Glutamatergic neuron (in vitro differentiated cells): ENCODE measurements around the gene ISCA2. TPM values are rescaled to one million over a fixed set of nuclear protein-coding genes. Genes with fewer than 3 reads are reported as not detected.

Experiments used
- DNase-seq: peaks from one replicate; pipeline ENCODE4 v3.0.0; 2022
- H3K27ac Mint-ChIP-seq: one replicate; pipeline ENCODE4 v1.8.0; 2020; ENCODE audit warnings: mild to moderate bottlenecking, mixed read lengths, inconsistent platforms; ENCODE audit not compliant: unreplicated experiment
- H3K27me3 Mint-ChIP-seq: one replicate; pipeline ENCODE4 v1.8.0; 2020; ENCODE audit warnings: mild to moderate bottlenecking, moderate library complexity, mixed read lengths, inconsistent platforms; ENCODE audit not compliant: unreplicated experiment
- H3K36me3 Mint-ChIP-seq: one replicate; pipeline ENCODE4 v1.8.0; 2020; ENCODE audit warnings: mild to moderate bottlenecking, mixed read lengths, inconsistent platforms; ENCODE audit not compliant: unreplicated experiment
- H3K4me1 Mint-ChIP-seq: one replicate; pipeline ENCODE4 v1.8.0; 2020; ENCODE audit warnings: mild to moderate bottlenecking, low read depth, mixed read lengths, inconsistent platforms; ENCODE audit not compliant: unreplicated experiment
- H3K4me3 Mint-ChIP-seq: one replicate; pipeline ENCODE4 v1.8.0; 2020; ENCODE audit warnings: mild to moderate bottlenecking, mixed read lengths, inconsistent platforms; ENCODE audit not compliant: unreplicated experiment
- H3K9me3 Mint-ChIP-seq: one replicate; pipeline ENCODE4 v1.8.0; 2020; ENCODE audit warnings: mild to moderate bottlenecking, moderate library complexity, mixed read lengths, inconsistent platforms; ENCODE audit not compliant: unreplicated experiment
- total RNA-seq: library from RNA; stranded (reverse); fragmentation: NEBNext Ultra II Directional; extraction: Animal tissue kit (Norgen Biotek cat#: 25700); gene quantifications from one replicate; pipeline ENCODE4 v1.2.1, GENCODE V29; 2021; ENCODE audit not compliant: unreplicated experiment
- TF ChIP-seq, protein P1 (sequence below): fragments of 200-600 bp; sonication (generic); IDR thresholded peaks from one replicate; pipeline ENCODE4 v1.5.0; 2021; ENCODE audit not compliant: partially characterized antibody, unreplicated experiment

ISCA2 gene
- total RNA-seq, 1 donor from 2014 or later: 14.8 TPM

DNA sequence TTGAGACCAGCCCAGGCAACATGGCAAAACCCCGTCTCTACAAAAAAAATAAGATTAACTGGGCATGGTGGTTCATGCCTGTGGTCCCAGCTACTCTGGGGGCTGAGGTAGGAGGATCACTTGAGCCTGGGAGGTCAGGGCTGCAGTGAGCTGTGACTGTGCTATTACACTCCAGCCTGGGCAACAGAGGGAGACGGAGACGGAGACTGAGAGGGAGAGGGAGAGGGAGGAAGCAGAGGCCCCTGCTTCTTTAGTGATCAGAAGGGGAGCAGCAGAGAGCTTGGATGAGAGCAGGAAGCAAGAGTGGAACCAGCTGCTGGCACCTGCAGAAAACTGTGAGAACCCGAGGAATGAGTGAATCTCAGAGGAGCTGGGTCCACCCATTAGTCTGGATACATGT is 45.9 kb downstream of the ISCA2 start:
- peaks cover 3% of the 10 kb centered on the region for H3K9me3 Mint-ChIP-seq
- H3K4me1 Mint-ChIP-seq: peaks cover 3% of the 10 kb centered on the region
- H3K27me3 Mint-ChIP-seq: peaks cover 3% of the 10 kb centered on the region
- H3K36me3 Mint-ChIP-seq: no peaks in the 10 kb centered on the region
- TF ChIP-seq, protein P1, sequence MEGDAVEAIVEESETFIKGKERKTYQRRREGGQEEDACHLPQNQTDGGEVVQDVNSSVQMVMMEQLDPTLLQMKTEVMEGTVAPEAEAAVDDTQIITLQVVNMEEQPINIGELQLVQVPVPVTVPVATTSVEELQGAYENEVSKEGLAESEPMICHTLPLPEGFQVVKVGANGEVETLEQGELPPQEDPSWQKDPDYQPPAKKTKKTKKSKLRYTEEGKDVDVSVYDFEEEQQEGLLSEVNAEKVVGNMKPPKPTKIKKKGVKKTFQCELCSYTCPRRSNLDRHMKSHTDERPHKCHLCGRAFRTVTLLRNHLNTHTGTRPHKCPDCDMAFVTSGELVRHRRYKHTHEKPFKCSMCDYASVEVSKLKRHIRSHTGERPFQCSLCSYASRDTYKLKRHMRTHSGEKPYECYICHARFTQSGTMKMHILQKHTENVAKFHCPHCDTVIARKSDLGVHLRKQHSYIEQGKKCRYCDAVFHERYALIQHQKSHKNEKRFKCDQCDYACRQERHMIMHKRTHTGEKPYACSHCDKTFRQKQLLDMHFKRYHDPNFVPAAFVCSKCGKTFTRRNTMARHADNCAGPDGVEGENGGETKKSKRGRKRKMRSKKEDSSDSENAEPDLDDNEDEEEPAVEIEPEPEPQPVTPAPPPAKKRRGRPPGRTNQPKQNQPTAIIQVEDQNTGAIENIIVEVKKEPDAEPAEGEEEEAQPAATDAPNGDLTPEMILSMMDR: no peak
- H3K4me3 Mint-ChIP-seq: no peak overlapping the region
- DNase-seq: no peak
- no peak overlapping the region for H3K27ac Mint-ChIP-seq

DNA sequence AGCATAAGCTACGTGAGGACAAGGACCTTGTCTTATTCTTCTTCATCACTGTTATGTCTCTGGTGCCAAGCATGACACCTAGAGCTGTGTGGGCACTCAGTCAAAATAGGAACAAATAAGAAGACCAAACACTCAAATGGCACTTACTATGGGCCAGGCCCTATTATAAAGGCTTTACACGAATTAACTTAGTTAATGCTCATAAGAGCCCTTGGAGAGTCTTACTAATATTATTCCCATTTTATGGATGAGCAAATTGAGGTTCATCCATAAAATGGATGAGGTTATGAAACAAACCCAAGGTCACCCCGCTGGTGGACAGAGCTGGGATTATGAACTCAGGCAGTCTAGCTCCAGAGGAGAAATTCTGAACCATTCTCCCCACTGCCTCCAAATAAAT is 47.7 kb downstream of the ISCA2 start:
- Mint-ChIP-seq H3K27me3 (peaks cover 3% of the 10 kb centered on the region), H3K4me3 (no peak overlapping the region), H3K36me3 (no peaks in the 10 kb centered on the region), H3K27ac (no peak overlapping the region), H3K4me1 (peaks cover 3% of the 10 kb centered on the region), H3K9me3 (peaks cover 3% of the 10 kb centered on the region)
- DNase-seq: no peak
- TF ChIP-seq, protein P1: no peak

DNA sequence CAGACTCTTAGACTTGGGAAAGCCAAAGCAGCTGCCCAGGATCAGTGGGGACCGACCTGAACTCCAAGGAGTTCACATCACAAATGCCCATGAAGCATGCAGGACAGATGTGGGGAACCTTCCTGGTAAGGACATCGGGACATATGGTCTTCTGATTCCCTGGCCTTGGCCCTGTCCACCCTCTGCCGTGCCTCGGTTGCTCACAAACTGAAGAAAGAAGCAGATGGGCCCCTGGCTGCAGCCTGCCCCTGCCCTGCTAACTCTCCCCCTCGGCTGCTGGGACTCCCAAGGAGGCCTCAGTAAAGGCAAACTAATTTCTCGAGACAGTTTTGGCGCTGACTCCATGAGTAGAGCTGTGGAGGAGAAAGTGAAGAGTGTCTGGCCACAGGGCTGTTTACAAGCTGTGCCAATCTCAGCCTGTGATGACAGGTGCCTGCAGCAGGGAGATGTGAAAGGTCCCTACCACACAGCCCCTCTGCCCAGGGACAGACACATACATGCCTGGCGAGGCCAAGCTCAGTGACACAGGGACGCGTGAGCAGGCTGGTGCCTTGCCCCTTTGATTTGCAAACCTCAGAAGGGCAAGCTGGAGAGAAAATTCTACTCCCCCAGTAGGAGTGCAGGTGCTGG is 48.6 kb downstream of the ISCA2 start:
- H3K36me3 Mint-ChIP-seq: no peaks in the 10 kb centered on the region
- TF ChIP-seq, protein P1: no peak
- peaks cover 3% of the 10 kb centered on the region for H3K9me3 Mint-ChIP-seq
- H3K27me3 Mint-ChIP-seq: peaks cover 3% of the 10 kb centered on the region
- H3K27ac Mint-ChIP-seq: no peak overlapping the region
- H3K4me3 Mint-ChIP-seq: no peak overlapping the region
- H3K4me1 Mint-ChIP-seq: peaks cover 3% of the 10 kb centered on the region
- DNase-seq: no peak

DNA sequence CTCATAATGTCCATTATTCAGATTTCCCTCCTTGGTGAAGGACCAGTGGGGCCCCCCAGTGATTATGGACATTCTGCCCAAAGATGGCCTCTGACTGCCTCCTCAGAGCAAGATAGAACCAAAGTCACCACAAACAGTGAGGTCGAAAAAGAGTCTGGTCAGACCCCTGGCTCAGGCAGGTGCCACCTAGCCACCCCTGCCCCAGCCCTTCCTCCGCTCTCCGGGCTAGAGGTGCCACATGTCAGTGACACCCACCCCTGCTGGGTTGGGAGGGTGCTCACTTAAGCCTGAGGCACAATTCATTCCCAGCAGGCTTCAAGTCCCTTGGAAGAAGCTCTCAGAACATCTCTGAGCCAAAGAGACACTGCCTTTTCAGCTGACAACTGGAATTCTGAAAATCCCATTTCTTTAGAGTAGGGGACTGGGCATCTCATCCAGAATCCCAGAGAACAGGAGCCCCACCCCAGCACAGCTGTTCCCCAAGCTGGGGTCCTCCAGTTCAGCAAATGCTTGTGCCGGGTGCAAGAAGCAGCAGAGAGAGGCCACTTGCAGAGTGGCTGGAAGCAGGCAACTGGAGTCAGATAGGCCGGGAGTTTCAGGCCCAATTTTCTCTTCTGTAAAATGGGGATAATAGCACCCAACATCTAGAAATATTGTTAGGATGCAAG is 50.3 kb downstream of the ISCA2 start:
- no peak for DNase-seq
- H3K9me3 Mint-ChIP-seq: peaks cover 3% of the 10 kb centered on the region
- TF ChIP-seq, protein P1: no peak
- H3K27me3 Mint-ChIP-seq: peaks cover 5% of the 10 kb centered on the region
- no peaks in the 10 kb centered on the region for H3K36me3 Mint-ChIP-seq
- H3K27ac Mint-ChIP-seq: no peak overlapping the region
- H3K4me1 Mint-ChIP-seq: peaks cover 3% of the 10 kb centered on the region
- H3K4me3 Mint-ChIP-seq: no peak overlapping the region

DNA sequence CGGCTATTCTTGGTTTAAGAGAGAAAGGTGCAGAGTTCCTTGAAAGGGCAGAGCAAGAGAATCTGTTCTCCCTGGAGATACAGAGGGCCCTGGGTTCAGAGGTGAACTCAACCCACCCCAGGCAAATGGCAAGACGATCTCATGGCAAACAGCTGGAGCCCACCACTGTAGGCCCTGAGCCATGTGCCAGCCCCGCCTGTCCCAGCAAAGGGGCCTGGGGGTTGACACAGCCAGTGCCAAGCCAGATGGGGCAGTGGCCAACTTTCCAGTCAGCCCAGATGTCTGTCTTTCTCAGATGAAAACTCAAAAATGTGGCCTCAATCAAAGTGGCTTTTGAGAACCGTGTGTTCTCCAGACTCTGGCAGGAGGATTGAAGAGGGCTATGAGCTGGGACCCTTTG is 51.8 kb downstream of the ISCA2 start:
- H3K36me3 Mint-ChIP-seq: no peaks in the 10 kb centered on the region
- H3K4me3 Mint-ChIP-seq: no peak overlapping the region
- peaks cover 3% of the 10 kb centered on the region for H3K4me1 Mint-ChIP-seq
- peaks cover 2% of the 10 kb centered on the region for H3K9me3 Mint-ChIP-seq
- no peak for DNase-seq
- TF ChIP-seq, protein P1: no peak
- H3K27ac Mint-ChIP-seq: no peak overlapping the region
- H3K27me3 Mint-ChIP-seq: peaks cover 9% of the 10 kb centered on the region
